ENCODE results near the gene TBXA2R.

TBXA2R gene

DNA sequence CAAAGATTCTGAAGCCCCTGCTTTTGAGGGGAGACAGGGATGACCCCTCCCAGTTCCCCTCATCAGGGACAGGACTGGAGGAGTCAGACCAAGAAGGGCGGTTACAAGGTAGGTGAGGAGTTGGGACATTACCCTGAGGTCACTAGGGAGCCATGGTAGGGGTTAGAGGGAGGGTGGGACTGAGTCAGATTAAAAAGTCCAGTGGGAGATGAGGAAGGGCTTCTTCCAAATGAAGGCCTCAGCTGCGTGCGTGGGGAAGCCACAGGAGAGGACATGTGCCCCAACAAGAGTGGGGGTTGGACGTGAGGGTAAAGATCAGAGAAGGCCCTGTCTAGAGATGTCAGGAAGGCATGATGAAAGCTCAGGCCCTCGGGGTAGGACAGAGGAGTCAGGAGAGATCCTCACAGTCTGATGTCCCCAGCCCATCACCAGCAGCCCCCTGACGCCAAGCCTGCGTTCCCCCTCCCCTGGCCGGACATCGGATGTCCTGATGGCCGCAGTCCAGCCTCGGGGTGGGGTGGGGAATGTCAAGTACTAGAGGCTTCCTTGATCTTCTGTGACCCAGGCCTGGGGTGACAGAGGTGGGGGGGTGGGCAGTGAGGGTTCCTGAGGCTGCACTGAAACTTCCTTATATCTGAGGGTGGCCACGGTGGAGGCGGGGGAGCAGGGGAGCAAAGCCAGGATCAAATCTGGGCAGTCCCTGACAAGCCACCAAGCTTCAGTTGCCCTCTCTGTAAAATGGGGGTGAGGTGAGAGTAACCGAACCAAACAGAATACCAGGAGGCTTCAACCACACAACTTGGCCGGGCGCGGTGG, 42.8 kb downstream of the TBXA2R start:
- H3K4me3 ChIP-seq (ENCODE audit: severe bottlenecking), result no peak overlapping the region
- DNase-seq (ENCODE audit: low spot score) (no peak), ATAC-seq (ENCODE audit: low read depth) (no peak)
- H3K4me1 ChIP-seq (ENCODE audit: insufficient read depth, poor library complexity, severe bottlenecking), result peaks cover 8% of the 10 kb centered on the region
- no peak overlapping the region for H3K27ac ChIP-seq (ENCODE audit: poor library complexity, severe bottlenecking)
- TF ChIP-seq, protein P1, sequence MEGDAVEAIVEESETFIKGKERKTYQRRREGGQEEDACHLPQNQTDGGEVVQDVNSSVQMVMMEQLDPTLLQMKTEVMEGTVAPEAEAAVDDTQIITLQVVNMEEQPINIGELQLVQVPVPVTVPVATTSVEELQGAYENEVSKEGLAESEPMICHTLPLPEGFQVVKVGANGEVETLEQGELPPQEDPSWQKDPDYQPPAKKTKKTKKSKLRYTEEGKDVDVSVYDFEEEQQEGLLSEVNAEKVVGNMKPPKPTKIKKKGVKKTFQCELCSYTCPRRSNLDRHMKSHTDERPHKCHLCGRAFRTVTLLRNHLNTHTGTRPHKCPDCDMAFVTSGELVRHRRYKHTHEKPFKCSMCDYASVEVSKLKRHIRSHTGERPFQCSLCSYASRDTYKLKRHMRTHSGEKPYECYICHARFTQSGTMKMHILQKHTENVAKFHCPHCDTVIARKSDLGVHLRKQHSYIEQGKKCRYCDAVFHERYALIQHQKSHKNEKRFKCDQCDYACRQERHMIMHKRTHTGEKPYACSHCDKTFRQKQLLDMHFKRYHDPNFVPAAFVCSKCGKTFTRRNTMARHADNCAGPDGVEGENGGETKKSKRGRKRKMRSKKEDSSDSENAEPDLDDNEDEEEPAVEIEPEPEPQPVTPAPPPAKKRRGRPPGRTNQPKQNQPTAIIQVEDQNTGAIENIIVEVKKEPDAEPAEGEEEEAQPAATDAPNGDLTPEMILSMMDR (IDR thresholded peaks at IDR 0.05; ENCODE audit: poor library complexity, severe bottlenecking), result no peak
- H3K9me3 ChIP-seq (ENCODE audit: severe bottlenecking), result no peaks in the 10 kb centered on the region
- no peaks in the 10 kb centered on the region for H3K27me3 ChIP-seq (ENCODE audit: insufficient read depth, poor library complexity, severe bottlenecking)
- no peaks in the 10 kb centered on the region for H3K36me3 ChIP-seq (ENCODE audit: low read depth)

DNA sequence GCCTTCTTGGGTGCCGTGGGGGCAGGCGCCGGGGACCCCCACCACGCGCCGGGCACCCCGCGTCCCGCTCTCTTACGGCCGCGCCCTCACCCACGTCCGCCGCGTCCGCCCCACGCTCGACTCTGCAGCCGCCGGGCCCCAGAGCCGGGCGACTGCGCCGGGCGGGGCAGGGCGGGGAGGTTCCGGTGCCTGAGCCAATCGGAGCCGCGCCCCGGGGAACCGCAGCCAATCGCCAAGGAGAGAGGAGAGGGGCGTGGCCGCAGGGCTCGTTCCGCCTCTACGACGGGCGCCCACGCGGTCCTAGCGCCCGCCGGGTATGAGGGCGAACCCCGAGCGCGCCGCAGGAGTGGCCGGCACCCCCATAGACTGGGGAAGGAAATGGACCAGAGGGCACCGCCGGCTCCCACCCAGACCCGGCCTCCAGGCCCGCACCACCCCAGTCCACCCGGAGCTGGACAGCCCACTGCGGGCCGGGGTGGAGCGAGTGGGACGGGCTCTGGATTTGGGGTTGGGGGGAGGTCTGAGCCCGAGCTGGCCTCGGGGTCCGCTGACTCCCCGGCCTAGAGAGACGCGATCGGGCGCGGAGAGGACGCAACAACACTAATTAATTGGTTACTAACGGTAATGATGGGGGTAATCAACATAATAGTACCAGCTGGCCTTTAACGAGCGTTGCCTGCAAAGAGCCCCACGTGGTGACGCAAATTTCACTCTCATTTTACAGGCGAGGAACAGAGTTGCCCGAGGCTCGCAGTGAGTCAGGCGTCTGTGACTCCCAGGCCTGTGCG, 49.0 kb downstream of the TBXA2R start, which contains the start of gene MFSD12:
TSS of gene MFSD12 (minus strand) at position 126 of the 788 bp plus-strand sequence. CDS start 183 bp downstream, outside the sequence.
- Histone ChIP-seq H3K4me1 (ENCODE audit: insufficient read depth, poor library complexity, severe bottlenecking) (peaks cover 10% of the 10 kb centered on the region), H3K9me3 (ENCODE audit: severe bottlenecking) (no peaks in the 10 kb centered on the region), H3K4me3 (ENCODE audit: severe bottlenecking) (peak within 1 kb of the TSS; percentile 78), H3K27me3 (ENCODE audit: insufficient read depth, poor library complexity, severe bottlenecking) (no peaks in the 10 kb centered on the region), H3K27ac (ENCODE audit: poor library complexity, severe bottlenecking) (peak within 1 kb of the TSS; percentile 77), H3K36me3 (ENCODE audit: low read depth) (no peaks in the 10 kb centered on the region)
- TF ChIP-seq, protein P1 (IDR thresholded peaks at IDR 0.05; ENCODE audit: poor library complexity, severe bottlenecking), result no peak
- DNase-seq (ENCODE audit: low spot score) (peak; percentile 91), ATAC-seq (ENCODE audit: low read depth) (peak; percentile 87)

DNA sequence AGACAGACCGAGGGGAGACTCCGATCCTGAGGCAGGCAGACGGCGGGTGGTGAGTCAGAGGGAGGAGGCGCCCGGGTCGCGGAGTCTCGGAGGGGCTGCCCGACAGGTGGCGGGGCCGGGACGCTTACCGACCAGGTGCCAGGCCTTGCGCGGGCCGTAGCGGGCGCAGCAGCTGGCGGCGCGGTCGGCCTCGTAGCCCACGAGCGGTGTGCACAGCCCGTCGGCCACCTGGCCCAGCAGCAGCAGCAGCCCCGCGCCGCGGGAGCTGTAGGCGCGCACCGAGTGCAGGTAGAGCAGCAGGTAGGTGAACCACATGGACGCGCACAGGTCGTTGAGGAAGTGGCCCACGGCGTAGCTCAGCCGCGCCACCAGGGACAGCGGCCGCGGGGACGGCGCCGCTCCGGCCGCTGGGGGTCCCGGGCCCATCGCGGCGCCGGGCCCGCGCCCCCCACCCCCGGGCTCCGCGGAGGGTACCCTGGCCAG, 49.7 kb downstream of the TBXA2R start:
- no peaks in the 10 kb centered on the region for H3K9me3 ChIP-seq (ENCODE audit: severe bottlenecking)
- peak; percentile 77 for DNase-seq (ENCODE audit: low spot score)
- no peaks in the 10 kb centered on the region for H3K27me3 ChIP-seq (ENCODE audit: insufficient read depth, poor library complexity, severe bottlenecking)
- H3K36me3 ChIP-seq (ENCODE audit: low read depth), result no peaks in the 10 kb centered on the region
- H3K27ac ChIP-seq (ENCODE audit: poor library complexity, severe bottlenecking), result peak overlapping the region; percentile 77
- ATAC-seq (ENCODE audit: low read depth), result peak; percentile 39
- TF ChIP-seq, protein P1 (IDR thresholded peaks at IDR 0.05; ENCODE audit: poor library complexity, severe bottlenecking), result peak; percentile 4
- peaks cover 4% of the 10 kb centered on the region for H3K4me1 ChIP-seq (ENCODE audit: insufficient read depth, poor library complexity, severe bottlenecking)
- peak overlapping the region; percentile 78 for H3K4me3 ChIP-seq (ENCODE audit: severe bottlenecking)

DNA sequence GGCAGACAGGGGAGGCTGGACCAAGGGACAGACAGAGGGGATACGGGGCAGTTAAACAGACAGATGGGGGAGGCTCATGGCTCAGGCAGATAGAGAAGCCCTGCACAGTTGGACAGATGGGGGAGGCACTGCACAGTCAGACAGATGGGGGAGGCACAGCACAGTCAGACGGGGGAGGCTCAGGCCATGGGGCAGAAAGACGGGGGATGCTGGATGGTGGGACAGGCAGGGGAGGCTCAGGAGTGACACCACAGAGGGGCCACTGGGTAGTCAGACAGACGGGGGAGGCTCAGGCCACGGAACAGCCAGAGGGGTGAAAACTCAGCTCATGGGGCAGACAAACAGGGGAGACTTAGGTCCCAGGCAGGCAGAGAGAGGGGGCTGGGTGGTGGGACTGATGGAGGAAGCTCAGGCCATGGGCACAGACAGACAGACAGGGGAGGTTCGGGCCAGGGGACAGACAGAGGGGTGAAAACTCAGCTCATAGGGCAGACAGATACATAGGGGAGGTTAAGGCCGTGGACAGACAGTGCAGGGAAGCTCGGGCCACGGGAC, 50.2 kb downstream of the TBXA2R start:
- H3K27me3 ChIP-seq (ENCODE audit: insufficient read depth, poor library complexity, severe bottlenecking), result no peaks in the 10 kb centered on the region
- DNase-seq (ENCODE audit: low spot score), result peak; percentile 40
- ATAC-seq (ENCODE audit: low read depth), result no peak
- H3K4me3 ChIP-seq (ENCODE audit: severe bottlenecking), result peak overlapping the region; percentile 78
- H3K4me1 ChIP-seq (ENCODE audit: insufficient read depth, poor library complexity, severe bottlenecking), result peaks cover 4% of the 10 kb centered on the region
- H3K9me3 ChIP-seq (ENCODE audit: severe bottlenecking), result no peaks in the 10 kb centered on the region
- peak overlapping the region; percentile 77 for H3K27ac ChIP-seq (ENCODE audit: poor library complexity, severe bottlenecking)
- no peaks in the 10 kb centered on the region for H3K36me3 ChIP-seq (ENCODE audit: low read depth)
- TF ChIP-seq, protein P1 (IDR thresholded peaks at IDR 0.05; ENCODE audit: poor library complexity, severe bottlenecking), result no peak
